Activated T-cell treated with anti-CD3 and anti-CD28 coated beads, Interleukin-2, amount 50 U/mL, for 4 hours (primary cell): ENCODE measurements around the gene OR6S1. TPM values are rescaled to one million over a fixed set of nuclear protein-coding genes. Genes with fewer than 3 reads are reported as not detected.

Experiments
- ATAC-seq, 2 donors: fragments of 200-7000 bp; cut with Tn5 transposase; one replicate each; pipeline ENCODE4 v1.10.0; 2021
- DNase-seq: peaks from one replicate; pipeline ENCODE4 v3.0.0-alpha.2; 2020
- H3K27me3 Mint-ChIP-seq: one replicate; pipeline ENCODE4 v1.8.0; 2021; ENCODE audit warnings: low read depth, mixed read lengths
- H3K36me3 Mint-ChIP-seq: one replicate; pipeline ENCODE4 v1.8.0; 2022; ENCODE audit warnings: mixed read lengths; ENCODE audit not compliant: insufficient read depth
- H3K4me1 Mint-ChIP-seq: one replicate; pipeline ENCODE4 v1.8.0; 2021; ENCODE audit warnings: low read depth, mixed read lengths
- H3K4me3 Mint-ChIP-seq: one replicate; pipeline ENCODE4 v1.8.0; 2021; ENCODE audit warnings: mild to moderate bottlenecking, moderate library complexity, mixed read lengths
- H3K9me3 Mint-ChIP-seq: one replicate; pipeline ENCODE4 v1.8.0; 2021; ENCODE audit warnings: mixed read lengths
- total RNA-seq, 3 donors: library from RNA; stranded (reverse); gene quantifications; one replicate each; pipeline ENCODE4 v1.2.1, GENCODE V29; 2021

OR6S1 gene
- total RNA-seq, result not detected

GRCh38 chr14:20641591-20641990, at the start of gene OR6S1:
Gene OR6S1 (minus strand): TSS chr14:20641691. CDS start chr14:20641691, 0 bp downstream.
- ATAC-seq, result no peak
- no peak for DNase-seq
- H3K4me3 Mint-ChIP-seq, result no peak within 1 kb of the TSS
- H3K27me3 Mint-ChIP-seq, result peaks cover 29% of the 10 kb centered on the region
- H3K9me3 Mint-ChIP-seq, result no peaks in the 10 kb centered on the region
- no peaks in the 10 kb centered on the region for H3K4me1 Mint-ChIP-seq
- no peaks in the 10 kb centered on the region for H3K36me3 Mint-ChIP-seq

GRCh38 chr14:20690848-20691640, 49.6 kb upstream of the OR6S1 start:
- peaks cover 4% of the 10 kb centered on the region for H3K4me1 Mint-ChIP-seq
- peaks cover 2% of the 10 kb centered on the region for H3K27me3 Mint-ChIP-seq
- DNase-seq, result peak; percentile 16
- ATAC-seq, result peak; percentile 67 to 77
- no peaks in the 10 kb centered on the region for H3K36me3 Mint-ChIP-seq
- H3K4me3 Mint-ChIP-seq, result no peak overlapping the region
- H3K9me3 Mint-ChIP-seq, result no peaks in the 10 kb centered on the region

- DNase-seq (no peak), ATAC-seq (no peak)
- Mint-ChIP-seq H3K9me3 (no peaks in the 10 kb centered on the region), H3K4me3 (no peak within 1 kb of the TSS), H3K36me3 (no peaks in the 10 kb centered on the region), H3K27me3 (peaks cover 2% of the 10 kb centered on the region), H3K4me1 (peaks cover 10% of the 10 kb centered on the region)
Measured at GRCh38 chr14:20688167-20688839, 46.8 kb upstream of the OR6S1 start, which contains the start of gene ANG. Gene ANG (plus strand): TSS chr14:20688764. CDS start chr14:20693565, 4,801 bp downstream.

GRCh38 chr14:20687362-20688166, 46.1 kb upstream of the OR6S1 start:
- ATAC-seq, result no peak
- DNase-seq, result no peak
- Mint-ChIP-seq H3K4me3 (no peak overlapping the region), H3K27me3 (no peaks in the 10 kb centered on the region), H3K4me1 (peaks cover 10% of the 10 kb centered on the region), H3K9me3 (no peaks in the 10 kb centered on the region), H3K36me3 (no peaks in the 10 kb centered on the region)

- Mint-ChIP-seq H3K36me3 (no peaks in the 10 kb centered on the region), H3K4me1 (peaks cover 10% of the 10 kb centered on the region)
Measured at GRCh38 chr14:20686386-20687143, 45.1 kb upstream of the OR6S1 start.

GRCh38 chr14:20684662-20685456, 43.4 kb upstream of the OR6S1 start:
- Mint-ChIP-seq H3K9me3 (no peaks in the 10 kb centered on the region), H3K36me3 (no peaks in the 10 kb centered on the region), H3K4me3 (no peak overlapping the region), H3K27me3 (no peaks in the 10 kb centered on the region), H3K4me1 (peaks cover 6% of the 10 kb centered on the region)
- no peak for ATAC-seq
- DNase-seq, result no peak

More at GRCh38 chr14:20686386-20687143, 45.1 kb upstream of the OR6S1 start:
- H3K27me3 Mint-ChIP-seq, result no peaks in the 10 kb centered on the region
- ATAC-seq, result no peak
- no peak for DNase-seq
- no peaks in the 10 kb centered on the region for H3K9me3 Mint-ChIP-seq
- H3K4me3 Mint-ChIP-seq, result no peak overlapping the region

GRCh38 chr14:20683891-20684661, 42.6 kb upstream of the OR6S1 start, which contains the start of gene RNASE4:
Gene RNASE4 (plus strand): TSS chr14:20684560. CDS start chr14:20699372, 14,812 bp downstream.
- DNase-seq, result peak; percentile 80
- peaks cover 6% of the 10 kb centered on the region for H3K4me1 Mint-ChIP-seq
- H3K4me3 Mint-ChIP-seq, result no peak within 1 kb of the TSS
- no peaks in the 10 kb centered on the region for H3K9me3 Mint-ChIP-seq
- H3K36me3 Mint-ChIP-seq, result no peaks in the 10 kb centered on the region
- peak; percentile 27 to 29 for ATAC-seq
- no peaks in the 10 kb centered on the region for H3K27me3 Mint-ChIP-seq

GRCh38 chr14:20683125-20683890, 41.8 kb upstream of the OR6S1 start:
- Mint-ChIP-seq H3K27me3 (no peaks in the 10 kb centered on the region), H3K4me1 (peaks cover 6% of the 10 kb centered on the region), H3K9me3 (no peaks in the 10 kb centered on the region), H3K36me3 (no peaks in the 10 kb centered on the region), H3K4me3 (no peak overlapping the region)
- DNase-seq (peak; percentile 73), ATAC-seq (peak; percentile 46 to 54)

GRCh38 chr14:20682435-20683124, 41.1 kb upstream of the OR6S1 start:
- Mint-ChIP-seq H3K36me3 (no peaks in the 10 kb centered on the region), H3K27me3 (no peaks in the 10 kb centered on the region), H3K4me3 (no peak overlapping the region), H3K4me1 (peaks cover 6% of the 10 kb centered on the region), H3K9me3 (no peaks in the 10 kb centered on the region)
- ATAC-seq (peak; percentile 74 to 76), DNase-seq (peak; percentile 62)

GRCh38 chr14:20682127-20682434, 40.6 kb upstream of the OR6S1 start:
- Mint-ChIP-seq H3K4me3 (no peak overlapping the region), H3K36me3 (no peaks in the 10 kb centered on the region), H3K27me3 (no peaks in the 10 kb centered on the region), H3K9me3 (no peaks in the 10 kb centered on the region), H3K4me1 (peaks cover 6% of the 10 kb centered on the region)
- DNase-seq, result no peak
- ATAC-seq, result no peak

GRCh38 chr14:20681348-20682126, 40.0 kb upstream of the OR6S1 start:
- ATAC-seq, result peak; percentile 13 to 15
- Mint-ChIP-seq H3K4me1 (peaks cover 6% of the 10 kb centered on the region), H3K9me3 (no peaks in the 10 kb centered on the region), H3K36me3 (no peaks in the 10 kb centered on the region), H3K4me3 (no peak overlapping the region), H3K27me3 (no peaks in the 10 kb centered on the region)
- peak; percentile 89 for DNase-seq
